Sigmoid colon (tissue), 7 donors: Measurements from ENCODE around the gene HEATR1. TPM values are rescaled to one million over a fixed set of nuclear protein-coding genes. Genes with fewer than 3 reads are reported as not detected.

ENCODE experiments used
- DNase-seq: peaks from one replicate; pipeline ENCODE4 v3.0.0-alpha.2; 2019
- H3K27ac ChIP-seq, 4 donors: fragments of 200-600 bp; sonication (generic); one replicate each; pipeline ENCODE4 v1.5.1; 2016 to 2019; ENCODE audit warnings: mild to moderate bottlenecking in 1 of 4
- H3K27me3 ChIP-seq, 3 donors: fragments of 200-600 bp; sonication (generic); one replicate each; pipeline ENCODE4 v1.5.1; 2019; ENCODE audit warnings: mild to moderate bottlenecking in 1 of 3
- H3K36me3 ChIP-seq, 4 donors: fragments of 200-600 bp; sonication (generic); one replicate each; pipeline ENCODE4 v1.5.1; 2016 to 2019
- H3K4me1 ChIP-seq, 4 donors: fragments of 200-600 bp; sonication (generic); one replicate each; pipeline ENCODE4 v1.5.1; 2017 to 2019
- H3K4me3 ChIP-seq, 4 donors: fragments of 200-600 bp; sonication (generic); one replicate each; pipeline ENCODE4 v1.5.1; 2017 to 2019; ENCODE audit warnings: mild to moderate bottlenecking in 2 of 4, moderate library complexity in 1 of 4
- H3K9me3 ChIP-seq, 4 donors: fragments of 200-600 bp in 3 of 4; sonication (generic) in 3 of 4; one replicate each; pipeline versions ENCODE4 v1.5.1 to v1.6.1; 2013 to 2019
- CTCF ChIP-seq, 4 experiments: fragments of 450-650 bp in 3 of 4; fragments of 200-600 bp in 1 of 4; IDR thresholded peaks; one replicate each; pipeline ENCODE4 v1.5.1; 2016 to 2019; ENCODE audit warnings: antibody characterized with exemption in 4 of 4, mild to moderate bottlenecking in 3 of 4, moderate library complexity in 2 of 4
- EP300 ChIP-seq, 4 donors: sonication (generic); formaldehyde crosslinking; IDR thresholded peaks; one replicate each; pipeline ENCODE4 v1.6.1; 2017; ENCODE audit warnings: antibody characterized with exemption in 4 of 4
- POLR2A ChIP-seq, 2 donors: fragments of 450-650 bp; IDR thresholded peaks; one replicate each; pipeline ENCODE4 v1.6.1; 2016; ENCODE audit warnings: antibody characterized with exemption in 2 of 2, mild to moderate bottlenecking in 2 of 2, moderate library complexity in 2 of 2
- POLR2AphosphoS5 ChIP-seq, 4 donors: sonication (generic); formaldehyde crosslinking; IDR thresholded peaks; one replicate each; pipeline ENCODE4 v1.6.1; 2017; ENCODE audit warnings: antibody characterized with exemption in 4 of 4
- WGBS, 2 donors: extraction: QIAGEN DNeasy Blood & Tissue Kit; methylation state at CpG; one replicate each; pipeline ENCODE4 v1.1.7; 2013; 5-methylcytosine and 5-hydroxymethylcytosine counted together
- intact Hi-C: fragments of 100-400 bp; cut with DNase I; formaldehyde crosslinking; loops from one replicate; pipeline ENCODE4 v1.15.1; 2023
- polyA plus RNA-seq, 3 donors: library from polyadenylated mRNA; stranded (reverse); fragments of 200-250 nt; gene quantifications; one replicate each; pipeline ENCODE4 v1.2.3, GENCODE V29; 2013
- total RNA-seq, 4 donors: library from RNA; depleted of rRNA; stranded (reverse); fragments of >200 nt; gene quantifications; one replicate each; pipeline ENCODE4 v1.1.0, GENCODE V29; 2016
- donor health status: healthy with polysubstance abuse.
- donor health status: Bipolar disorder and iron deficiency.
- donor health status: healthy.

Gene HEATR1
- total and polyA plus RNA-seq, 7 donors = 0.92 to 22.1 (median 14.4) TPM

DNA sequence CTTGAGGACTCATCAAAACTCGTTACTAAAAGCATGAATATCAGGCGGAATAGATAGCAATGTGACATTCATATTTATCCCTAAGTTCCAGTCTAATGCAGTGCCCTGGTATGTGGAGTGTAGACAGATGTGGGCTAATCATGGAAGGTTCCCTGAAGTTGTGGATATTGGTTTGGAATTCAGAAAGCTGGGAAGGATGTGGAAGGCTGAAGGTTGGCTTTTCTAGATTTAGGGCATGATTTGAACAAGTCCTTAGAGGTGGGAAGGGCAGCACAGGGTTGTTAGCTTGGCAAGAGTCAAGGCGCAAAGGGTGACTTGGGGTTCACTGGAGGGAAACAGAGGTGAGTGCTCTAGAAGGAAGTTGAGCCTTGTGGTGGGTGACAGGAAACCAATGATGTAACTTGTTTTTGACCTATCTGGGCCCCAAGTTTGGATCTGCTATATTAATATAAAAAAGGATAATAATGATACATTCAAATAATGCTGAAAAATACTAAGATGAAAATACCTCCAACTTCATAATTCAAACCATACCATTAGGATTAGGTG is 58.6 kb downstream of the HEATR1 start:
- Histone ChIP-seq H3K4me3 (no peak overlapping the region), H3K9me3 (no peaks in the 10 kb centered on the region), H3K36me3 (peaks cover 26 to 99% (median 46%) of the 10 kb centered on the region in 4 donors), H3K27ac (no peak overlapping the region), H3K27me3 (no peaks in the 10 kb centered on the region), H3K4me1 (peaks cover 0 to 3% (median 0%) of the 10 kb centered on the region in 4 donors)
- intact Hi-C loops = no loop called here
- TF ChIP-seq POLR2A (IDR thresholded peaks at IDR 0.05) (no peak), POLR2AphosphoS5 (IDR thresholded peaks at IDR 0.05) (no peak), EP300 (IDR thresholded peaks at IDR 0.05) (no peak), CTCF (IDR thresholded peaks at IDR 0.05) (no peak)
- DNase-seq = no peak
- 74 to 75% methylated on average over 3 of the region's 3 CpGs for WGBS, 2 donors

GRCh38 chr1:236543065-236543669 is 61.1 kb downstream of the HEATR1 start:
- H3K4me3 ChIP-seq = no peak overlapping the region
- peaks cover 0 to 3% (median 0%) of the 10 kb centered on the region in 4 donors for H3K4me1 ChIP-seq
- H3K27ac ChIP-seq = no peak overlapping the region
- H3K9me3 ChIP-seq = no peaks in the 10 kb centered on the region
- WGBS, 2 donors = 88 to 89% methylated on average over 16 of the region's 16 CpGs
- no peaks in the 10 kb centered on the region for H3K27me3 ChIP-seq
- intact Hi-C loops = no loop called here
- DNase-seq = no peak
- H3K36me3 ChIP-seq = peaks cover 19 to 100% (median 51%) of the 10 kb centered on the region in 4 donors
- TF ChIP-seq POLR2A (IDR thresholded peaks at IDR 0.05) (no peak), POLR2AphosphoS5 (IDR thresholded peaks at IDR 0.05) (no peak), CTCF (IDR thresholded peaks at IDR 0.05) (no peak), EP300 (IDR thresholded peaks at IDR 0.05) (no peak)

GRCh38 chr1:236541710-236542109 is 62.6 kb downstream of the HEATR1 start:
- TF ChIP-seq POLR2A (IDR thresholded peaks at IDR 0.05) = no peak
- no peak for TF ChIP-seq CTCF (IDR thresholded peaks at IDR 0.05)
- Histone ChIP-seq H3K27me3 (no peaks in the 10 kb centered on the region), H3K27ac (no peak overlapping the region), H3K9me3 (no peaks in the 10 kb centered on the region), H3K36me3 (peaks cover 19 to 96% (median 48%) of the 10 kb centered on the region in 4 donors), H3K4me1 (peaks cover 0 to 3% (median 0%) of the 10 kb centered on the region in 4 donors), H3K4me3 (no peak overlapping the region)
- intact Hi-C loops = no loop called here
- no peak for DNase-seq
- 96 to 97% methylated on average over 4 of the region's 4 CpGs for WGBS, 2 donors

GRCh38 chr1:236540813-236541465 is 63.4 kb downstream of the HEATR1 start:
- no peak overlapping the region for H3K4me3 ChIP-seq
- intact Hi-C loops = no loop called here

More at GRCh38 chr1:236540813-236541465, 63.4 kb downstream of the HEATR1 start:
- no peak for DNase-seq
- Histone ChIP-seq H3K27me3 (no peaks in the 10 kb centered on the region), H3K4me1 (peaks cover 0 to under 1% (median 0%) of the 10 kb centered on the region in 4 donors), H3K9me3 (no peaks in the 10 kb centered on the region), H3K36me3 (peaks cover 19 to 94% (median 43%) of the 10 kb centered on the region in 4 donors), H3K27ac (no peak overlapping the region)
- no peak for TF ChIP-seq POLR2AphosphoS5 (IDR thresholded peaks at IDR 0.05)
- no peak for TF ChIP-seq POLR2A (IDR thresholded peaks at IDR 0.05)
- TF ChIP-seq CTCF (IDR thresholded peaks at IDR 0.05) = no peak
- no peak for TF ChIP-seq EP300 (IDR thresholded peaks at IDR 0.05)
- 25 to 71% methylated on average over 4 of the region's 4 CpGs for WGBS, 2 donors
